DMS53 treated with DMSO at 0.1 percent for 48 hours (cell line): ENCODE data around the gene LZTS3.
"Not testable (repeated sequence)": the region's sequence is repeated elsewhere in the genome, so short reads cannot be mapped to it uniquely, and the experiment has no call there.

Experiments used
- DNase-seq: peaks from one replicate; lab custom pipeline; 2025; ENCODE audit not compliant: unreplicated experiment; lab: John Stamatoyannopoulos, UW

LZTS3 gene

DNA sequence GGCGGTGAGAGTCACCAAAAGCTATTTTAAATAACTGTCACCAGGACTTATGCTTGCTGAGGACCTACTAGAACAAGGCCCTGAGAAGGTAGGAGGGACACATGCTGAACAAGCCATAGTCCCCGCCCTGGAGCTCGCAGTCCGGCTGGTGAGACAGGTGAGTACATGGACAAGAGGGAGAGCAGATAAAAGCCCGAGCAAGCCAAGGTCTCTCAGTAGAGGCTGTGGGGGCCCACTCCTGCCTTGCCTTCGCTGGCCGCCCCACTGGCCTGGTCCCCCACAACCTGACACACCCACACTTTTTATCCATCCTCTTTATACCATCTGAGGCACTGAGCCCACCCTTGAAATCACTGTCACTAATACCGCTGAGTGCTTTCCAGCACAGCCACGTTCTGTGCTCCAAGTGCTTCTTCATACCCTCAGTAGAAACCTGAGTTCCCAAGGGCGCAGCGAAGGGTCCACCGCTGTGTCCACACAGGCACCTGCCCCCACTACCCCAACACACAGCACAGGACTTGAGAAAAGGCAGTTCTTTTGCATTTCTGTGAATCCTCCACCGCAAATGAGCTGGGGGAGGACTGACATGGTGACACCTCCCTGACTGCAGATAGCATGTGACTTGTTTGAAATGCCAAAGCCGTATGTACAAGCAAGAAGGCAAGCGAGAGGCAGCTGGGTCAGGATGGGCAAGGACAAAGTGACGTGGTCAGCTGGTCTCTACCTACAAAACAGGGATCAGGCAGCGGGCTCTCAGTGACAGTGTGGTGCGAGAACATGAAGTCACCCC lies 19.1 kb upstream of the LZTS3 start:
- no peak for DNase-seq

DNA sequence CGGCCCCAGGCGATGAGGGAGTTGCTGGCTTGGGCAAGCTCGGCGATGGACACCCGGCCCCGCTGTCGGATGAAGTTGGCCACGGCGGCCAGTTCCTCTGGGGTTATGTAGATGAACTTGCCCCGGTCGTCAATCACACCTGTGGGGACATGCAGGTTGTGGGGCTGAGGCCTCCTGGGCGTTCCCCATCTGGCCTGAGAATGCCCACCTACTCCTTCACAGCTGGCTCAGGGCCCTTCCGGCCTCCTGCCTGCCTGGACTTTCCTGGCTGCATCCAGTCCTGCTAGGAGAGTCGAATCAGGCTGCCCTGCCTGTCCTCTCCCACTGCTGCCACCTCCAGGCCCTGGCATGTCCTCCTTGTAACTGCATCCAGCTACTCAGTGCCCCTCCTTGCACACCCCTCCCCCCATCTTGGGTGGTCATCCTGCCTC lies 17.3 kb upstream of the LZTS3 start:
- DNase-seq: no peak

DNA sequence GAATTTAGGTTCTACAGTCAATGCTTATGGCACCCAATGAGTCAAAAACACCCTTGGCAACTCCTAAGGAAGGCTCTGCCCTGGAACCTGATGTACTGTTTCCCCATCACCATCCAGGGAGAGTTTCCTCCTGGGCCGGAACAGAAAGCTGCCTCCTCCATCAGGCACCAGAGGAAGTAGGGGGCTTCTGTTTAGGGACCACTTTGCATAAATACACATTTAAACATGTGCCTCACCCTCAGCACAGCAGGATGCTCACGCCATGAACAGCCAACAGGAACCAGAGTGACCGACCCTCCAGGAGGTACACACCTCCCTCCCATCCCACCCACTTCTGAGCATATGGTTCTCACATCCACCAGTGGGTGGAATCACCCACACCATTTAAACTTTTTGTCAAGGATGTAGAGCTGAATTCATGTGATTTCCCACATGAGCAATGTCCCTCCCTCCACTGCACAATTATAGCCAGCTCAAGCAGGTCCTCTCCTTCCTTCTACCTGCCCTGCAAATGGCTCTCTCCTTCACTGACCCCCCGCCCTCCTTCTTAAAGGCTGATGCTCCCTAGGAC lies 16.3 kb upstream of the LZTS3 start:
- no peak for DNase-seq

DNA sequence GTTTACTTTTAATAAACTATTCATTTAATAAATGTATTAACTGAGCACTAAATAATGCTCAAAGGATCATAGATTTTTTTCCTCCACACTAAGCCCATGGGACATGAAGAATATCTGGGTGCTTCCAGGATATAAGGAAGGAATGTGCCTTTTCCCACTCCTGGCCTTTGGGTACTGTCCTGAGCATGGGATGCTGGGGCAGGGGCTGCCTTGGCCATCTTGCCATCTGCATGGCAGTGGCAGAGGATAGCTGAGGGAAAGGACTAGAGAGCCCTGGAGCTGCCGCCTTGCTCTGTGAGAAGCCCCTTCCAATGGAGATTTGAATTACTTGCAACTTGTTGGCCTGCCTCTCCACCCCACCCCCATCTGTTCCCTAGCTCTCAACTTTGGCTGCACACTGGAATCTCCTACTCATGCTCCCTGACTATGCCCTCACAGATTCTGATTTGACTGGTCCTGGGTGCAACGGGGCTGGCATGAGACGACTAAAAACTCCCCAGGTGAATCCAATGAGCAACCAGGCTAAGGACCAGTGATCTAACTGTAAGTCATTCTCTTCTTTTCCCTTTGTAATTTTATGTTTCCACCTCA lies 15.6 kb upstream of the LZTS3 start:
- DNase-seq: no peak

DNA sequence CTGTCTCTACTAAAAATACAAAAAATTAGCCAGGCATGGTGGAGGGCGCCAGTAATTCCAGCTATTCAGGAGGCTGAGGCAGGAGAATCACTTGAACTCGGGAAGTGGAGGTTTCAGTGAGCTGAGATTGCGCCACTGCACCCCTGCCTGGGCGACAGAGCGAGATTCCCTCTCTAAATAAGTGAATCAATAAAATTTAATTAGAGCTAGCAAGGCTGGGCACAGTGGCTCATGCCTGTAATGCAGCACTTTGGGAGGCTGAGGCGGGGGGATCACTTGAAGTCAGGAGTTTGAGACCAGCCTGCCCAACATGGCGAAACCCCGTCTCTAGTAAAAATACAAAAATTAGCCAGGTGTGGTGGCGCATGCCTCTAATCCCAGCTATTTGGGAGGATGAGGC lies 14.5 kb upstream of the LZTS3 start:
- DNase-seq: not testable (repeated sequence)

DNA sequence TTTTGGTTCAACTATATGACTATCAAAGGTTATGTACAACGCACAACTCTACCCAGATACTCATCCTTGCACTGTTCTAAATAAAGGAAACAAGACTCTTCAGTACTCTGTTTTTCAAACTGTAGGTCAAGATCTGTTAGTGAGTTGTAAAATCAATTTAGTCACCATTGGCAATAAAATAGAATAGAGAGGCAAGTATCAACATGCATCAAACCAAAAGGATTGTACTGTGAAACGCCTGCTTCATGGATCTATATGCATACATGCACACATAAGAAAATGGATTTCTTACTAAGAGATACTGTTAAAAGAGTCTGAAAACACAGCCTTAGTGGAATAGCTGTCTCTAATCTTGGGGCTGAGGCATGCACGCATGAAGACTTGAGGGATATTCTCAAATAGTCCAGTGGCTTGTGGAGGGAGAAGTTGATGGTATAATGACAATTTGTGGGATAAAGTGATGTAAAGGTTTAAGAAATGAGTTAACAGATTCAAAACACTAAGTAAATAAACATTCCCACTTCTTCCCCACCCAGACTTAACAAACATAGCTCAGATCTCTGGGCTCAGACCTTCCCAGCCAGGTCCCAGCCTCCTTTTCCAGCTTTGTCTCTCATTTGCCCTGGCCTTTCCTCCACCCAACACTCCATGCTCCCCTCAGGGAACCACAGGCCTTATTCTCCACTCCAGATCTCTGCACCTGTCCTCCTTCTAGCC lies 10.7 kb upstream of the LZTS3 start:
- no peak for DNase-seq

DNA sequence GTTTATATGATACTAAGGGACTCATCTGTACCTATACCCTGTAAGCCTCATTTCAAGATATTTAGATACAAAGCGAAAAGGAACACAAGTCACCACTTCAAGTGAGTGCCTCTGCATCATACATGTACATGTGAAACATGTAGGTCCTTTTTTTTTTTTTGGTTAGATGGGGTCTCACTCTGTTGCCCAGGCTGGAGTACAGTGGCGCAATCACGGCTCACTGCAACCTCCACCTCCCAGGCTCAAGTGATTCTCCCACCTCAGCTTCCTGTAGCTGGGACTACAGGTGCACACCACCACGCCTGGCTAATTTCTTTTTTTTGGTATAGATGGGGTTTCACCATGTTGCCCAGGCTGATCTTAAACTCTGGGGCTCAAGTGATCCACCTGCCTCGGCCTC lies 9.1 kb upstream of the LZTS3 start:
- DNase-seq: not testable (repeated sequence)

DNA sequence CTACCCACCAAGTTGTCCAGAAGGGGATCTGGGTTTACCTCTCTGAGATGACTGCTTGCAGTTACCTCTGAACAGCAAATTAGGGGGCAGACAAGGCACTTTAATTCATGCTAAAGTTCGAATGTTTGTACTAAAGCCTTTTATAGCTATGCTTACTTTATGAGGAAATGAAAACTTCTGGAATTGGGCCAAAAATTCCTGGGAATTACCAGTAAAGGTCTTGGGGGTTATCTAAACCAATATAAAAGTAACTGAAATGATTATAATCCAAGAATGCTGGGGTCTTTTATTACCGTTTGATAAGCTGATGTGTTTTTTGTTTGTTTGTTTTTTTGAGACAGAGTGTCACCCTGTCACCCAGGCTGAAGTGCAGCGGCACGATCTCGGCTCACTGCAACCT lies 7.9 kb upstream of the LZTS3 start:
- DNase-seq: no peak

DNA sequence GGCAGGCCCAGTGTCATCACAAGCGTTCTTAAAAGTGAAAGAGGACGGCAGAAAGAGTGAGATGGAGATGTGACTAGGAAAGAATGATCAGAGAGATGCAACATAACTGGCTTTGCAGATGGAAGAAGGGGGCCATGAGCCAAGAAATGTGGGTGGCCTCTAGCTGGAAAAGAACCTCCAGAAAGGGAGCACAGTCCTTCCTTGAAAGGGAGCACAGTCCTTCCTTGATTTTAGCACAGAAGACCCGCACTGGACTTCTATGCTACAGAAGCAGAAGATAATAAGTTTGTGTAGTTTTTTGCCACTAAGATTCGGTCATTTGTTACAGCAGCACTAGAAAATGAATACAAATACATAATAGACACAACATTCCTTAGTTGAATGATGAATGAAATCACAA lies 7.0 kb upstream of the LZTS3 start:
- DNase-seq: no peak

DNA sequence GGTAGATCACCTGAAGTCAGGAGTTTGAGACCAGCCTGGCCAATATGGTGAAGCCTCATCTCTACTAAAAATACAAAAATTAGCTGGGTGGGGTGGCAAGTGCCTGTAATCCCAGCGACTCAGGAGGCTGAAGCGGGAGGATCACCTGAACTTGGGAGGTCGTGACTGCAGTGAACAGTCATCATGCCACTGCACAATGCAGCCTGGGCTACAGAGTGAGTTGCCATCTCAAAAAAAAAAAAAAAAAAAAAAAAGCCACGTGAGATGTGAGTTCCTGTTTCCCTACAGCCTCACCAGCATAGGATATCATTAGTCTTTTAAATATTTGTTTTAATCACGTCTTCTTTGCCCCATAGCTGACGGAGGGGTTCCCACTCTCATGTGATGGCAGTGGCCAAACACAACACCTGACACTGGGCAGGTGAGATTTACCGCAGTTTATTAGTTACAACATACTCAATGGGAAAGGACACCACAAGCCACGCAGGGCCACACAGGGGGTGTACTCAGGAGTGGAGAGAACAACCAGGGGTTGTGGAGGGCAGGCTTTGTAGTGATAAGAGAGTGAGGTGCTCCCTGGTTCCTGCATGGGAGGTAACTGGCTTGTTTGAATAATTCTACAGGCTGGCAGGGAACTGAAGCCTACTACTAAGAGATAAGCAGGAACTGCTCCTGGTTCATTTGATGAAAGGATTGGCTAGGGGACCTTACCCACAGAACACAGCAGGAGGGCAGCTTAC lies 4.6 kb upstream of the LZTS3 start:
- DNase-seq: no peak

DNA sequence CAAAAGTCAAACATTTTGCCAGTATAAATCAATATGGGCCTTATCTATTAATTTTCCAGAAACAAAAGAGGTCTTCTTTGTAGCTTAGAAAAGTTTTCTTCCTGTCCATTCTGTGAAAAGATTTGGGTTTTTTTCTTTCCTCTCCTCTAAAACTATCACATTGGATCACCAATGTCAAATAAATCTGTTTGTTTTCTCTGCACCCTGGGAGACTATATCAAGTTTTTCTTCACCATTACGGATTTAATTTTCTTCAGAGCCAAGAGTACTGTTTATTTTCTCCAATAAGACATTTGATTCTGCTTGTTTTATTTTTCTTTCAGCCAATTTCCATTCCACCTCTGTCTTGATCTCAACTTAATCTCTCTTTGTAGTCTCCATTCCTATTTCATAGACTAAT lies 1.9 kb upstream of the LZTS3 start:
- DNase-seq: no peak

DNA sequence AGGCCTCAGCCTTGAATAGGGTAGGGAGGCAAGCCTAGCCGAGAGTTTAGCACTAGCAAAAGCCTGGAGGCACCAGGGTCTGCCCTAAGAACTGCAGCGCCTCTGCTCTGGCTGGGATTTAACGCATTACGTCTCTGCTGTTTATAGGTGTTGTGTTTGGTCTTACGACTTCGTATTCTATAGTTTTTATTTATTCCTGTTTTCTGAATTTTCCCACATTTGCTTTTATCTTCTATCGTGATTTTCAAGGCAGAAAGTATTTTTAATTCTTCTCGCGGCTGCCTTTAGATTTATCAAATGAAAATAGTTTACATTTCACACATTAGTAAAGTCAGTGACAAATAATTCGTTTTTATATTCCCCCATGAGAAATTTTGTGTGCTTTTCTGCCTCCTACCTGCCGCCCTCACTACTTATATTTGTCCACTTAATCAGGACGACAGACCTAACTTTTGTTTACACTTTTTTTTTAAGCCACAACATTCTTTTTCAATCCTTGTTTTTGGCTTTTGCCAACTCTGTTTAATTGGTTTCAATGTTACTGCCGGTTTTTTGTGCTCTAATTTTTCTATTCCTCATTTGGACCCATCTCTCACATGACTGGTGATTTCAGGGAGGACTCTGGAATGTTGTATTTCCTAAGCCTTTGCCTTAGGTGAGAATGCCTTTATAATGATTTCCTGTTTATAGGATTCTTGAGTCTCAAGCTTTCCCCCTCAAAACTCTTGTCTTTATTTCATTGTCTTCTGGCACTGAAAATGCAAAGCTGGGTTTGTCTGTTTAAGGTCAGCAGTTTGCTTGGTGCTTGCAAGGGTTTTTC lies 1.3 kb upstream of the LZTS3 start:
- no peak for DNase-seq

DNA sequence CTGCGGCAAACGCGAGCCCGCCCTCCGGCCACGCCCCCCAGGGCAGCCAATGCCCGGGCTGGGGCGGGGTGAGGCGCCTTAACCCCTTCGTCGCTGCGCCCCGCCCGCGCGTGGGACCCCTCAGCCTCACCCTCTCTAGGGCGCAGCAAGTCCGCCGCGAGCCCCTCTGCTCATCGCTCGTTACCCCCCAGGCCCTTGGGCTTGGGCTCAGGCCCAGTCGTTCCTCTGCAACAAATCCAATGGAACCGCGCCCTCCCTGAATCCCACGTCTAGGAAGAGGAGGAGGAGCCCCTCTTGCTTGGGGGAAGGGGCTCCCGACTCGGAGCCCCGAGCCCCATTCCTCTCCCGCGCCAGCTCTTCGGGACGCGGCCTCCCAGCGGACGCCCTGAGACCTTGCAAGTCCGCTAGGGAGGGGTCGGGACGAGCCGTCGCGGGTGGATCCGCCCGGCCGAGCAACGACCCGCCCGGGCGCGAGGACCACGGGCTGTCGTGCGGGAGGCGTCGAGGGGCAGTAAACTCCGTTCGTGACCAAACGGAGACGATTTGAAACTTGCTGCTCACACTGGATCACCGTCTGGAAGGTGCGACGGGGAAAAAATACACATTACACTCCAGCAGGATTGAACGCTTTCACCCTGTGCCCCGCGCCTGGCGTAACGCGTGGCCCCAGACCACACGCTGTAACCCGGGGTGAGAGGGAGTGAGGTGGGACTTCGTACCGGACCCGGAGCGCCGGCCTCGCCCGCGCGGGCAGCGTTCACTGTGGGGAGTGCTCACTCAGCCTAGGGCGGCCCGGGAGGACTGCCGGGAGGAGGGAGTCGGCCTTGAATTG lies 477 bp upstream of the LZTS3 start:
- peak; percentile 52 for DNase-seq

DNA sequence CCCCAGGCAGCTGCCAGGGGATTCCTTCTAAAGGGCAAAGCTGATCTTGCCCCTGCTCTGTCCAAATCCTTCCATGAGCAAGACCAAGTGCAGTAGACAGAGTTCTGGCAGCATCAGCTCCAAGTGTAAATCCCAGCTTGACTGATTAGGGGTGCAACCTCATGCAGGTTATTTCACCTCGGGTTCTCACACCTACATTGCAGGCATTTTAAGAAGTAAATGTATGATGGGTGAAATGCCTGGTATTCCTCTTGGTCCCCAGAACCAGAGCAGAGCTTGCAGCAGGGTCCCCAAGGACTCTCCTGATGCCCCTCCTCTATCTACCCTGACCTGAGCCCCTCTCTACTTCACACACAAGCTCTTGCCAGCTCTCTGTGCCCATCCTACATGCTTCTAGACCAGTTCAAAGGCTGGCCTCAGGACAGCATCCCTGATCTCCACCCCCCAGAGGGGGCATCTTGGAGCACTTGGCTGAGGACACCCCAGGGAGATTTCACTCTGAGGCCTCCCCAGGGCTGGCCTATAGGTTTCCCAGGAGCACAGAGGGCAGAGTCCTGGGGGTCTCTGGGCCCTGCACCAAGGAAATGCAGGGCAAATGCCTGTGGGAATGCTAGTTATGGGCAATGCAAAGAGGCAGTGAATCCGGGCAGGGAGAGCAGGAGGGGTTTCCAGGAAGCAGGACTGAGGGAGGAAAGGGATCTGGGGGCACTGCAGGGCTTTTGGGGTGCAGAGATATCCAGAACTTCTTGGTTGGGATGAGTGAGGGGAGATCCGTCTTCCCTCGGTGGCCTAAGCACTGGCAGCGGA lies 1.0 kb downstream of the LZTS3 start:
- DNase-seq: no peak

DNA sequence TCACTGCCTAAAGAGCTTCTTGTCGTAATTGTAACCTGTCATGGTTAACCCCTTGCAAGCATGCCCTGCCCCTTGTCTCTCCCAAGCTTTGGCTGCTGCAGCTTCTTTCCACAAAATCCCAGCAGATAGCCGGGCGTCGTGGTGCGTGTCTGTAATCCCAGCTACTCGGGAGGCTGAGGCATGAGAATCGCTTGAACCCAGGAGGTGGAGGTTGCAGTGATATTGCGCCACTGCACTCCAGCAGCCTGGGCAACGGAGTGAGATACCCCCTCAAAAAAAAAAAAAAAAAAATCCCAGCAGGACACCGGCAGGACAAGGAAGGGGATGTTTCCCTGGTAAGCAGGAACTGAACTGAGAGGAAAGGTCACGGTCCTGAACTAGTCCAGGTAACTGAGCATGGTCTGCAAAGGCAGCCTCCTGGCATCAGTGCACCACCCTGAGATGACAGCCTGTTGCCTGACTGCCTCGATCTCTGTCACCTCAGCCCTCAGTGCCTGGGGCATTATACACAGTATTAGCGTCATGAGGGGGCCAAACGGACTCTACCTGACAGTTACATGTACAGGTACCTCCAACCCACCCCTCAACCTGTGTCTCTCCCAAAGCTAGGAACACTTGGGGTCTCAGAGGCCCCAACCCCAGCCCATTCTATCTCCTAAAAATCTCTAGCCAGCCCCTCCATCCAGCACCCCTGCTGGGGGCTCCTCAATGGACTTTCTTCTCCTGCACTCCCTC lies 1.8 kb downstream of the LZTS3 start:
- no peak for DNase-seq

DNA sequence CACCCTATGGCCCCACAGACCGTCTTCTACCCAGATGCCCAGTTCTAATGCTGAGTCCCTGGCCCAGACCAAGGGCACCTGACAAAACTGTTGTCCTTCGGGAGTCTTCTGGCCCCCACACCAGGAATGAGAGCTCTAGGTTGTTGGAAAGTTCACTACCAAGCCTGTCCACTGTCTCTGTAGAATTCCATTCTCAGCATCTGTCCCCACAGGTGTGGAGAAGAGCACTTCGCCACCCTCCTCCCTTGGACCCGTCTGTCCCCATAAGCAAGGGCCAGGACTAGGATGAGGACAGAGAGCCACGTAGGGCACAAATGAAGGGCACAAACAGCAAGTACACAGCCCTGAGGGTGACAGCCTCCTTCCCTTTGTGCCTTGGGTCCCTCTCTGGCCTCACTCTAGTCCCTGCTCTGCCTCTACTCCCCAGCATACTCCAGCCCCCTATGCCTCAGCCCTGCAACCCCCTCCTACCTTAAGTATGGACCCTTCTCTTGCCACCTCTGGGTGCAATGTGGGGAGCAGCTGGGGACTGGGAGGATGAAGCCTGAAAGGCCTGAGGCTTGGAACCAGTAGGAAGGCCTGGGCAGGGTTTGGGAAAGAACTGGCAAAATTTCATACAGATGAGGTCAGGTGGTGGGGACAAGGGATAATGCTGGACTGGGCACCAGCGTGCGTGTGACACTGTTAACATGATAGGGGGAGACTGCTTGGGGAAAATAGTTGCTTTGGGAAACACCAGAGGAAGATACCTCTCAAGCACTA lies 4.3 kb downstream of the LZTS3 start:
- no peak for DNase-seq
